ENCODE results near the gene IGSF21.

DNA sequence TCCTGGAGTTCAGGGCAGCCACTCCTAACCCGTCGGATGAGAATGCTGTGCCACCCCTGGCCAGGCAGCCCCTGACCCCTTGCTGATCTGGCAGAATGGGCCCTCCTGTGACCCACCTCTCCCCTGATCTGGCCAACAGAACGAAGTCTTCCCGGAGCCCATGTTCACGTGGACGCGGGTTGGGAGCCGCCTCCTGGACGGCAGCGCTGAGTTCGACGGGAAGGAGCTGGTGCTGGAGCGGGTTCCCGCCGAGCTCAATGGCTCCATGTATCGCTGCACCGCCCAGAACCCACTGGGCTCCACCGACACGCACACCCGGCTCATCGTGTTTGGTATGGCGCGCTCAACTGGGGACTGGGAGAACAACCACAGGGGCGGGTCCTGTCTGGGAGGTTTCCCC lies 269.1 kb downstream of the IGSF21 start:
- TF ChIP-seq, protein P1, sequence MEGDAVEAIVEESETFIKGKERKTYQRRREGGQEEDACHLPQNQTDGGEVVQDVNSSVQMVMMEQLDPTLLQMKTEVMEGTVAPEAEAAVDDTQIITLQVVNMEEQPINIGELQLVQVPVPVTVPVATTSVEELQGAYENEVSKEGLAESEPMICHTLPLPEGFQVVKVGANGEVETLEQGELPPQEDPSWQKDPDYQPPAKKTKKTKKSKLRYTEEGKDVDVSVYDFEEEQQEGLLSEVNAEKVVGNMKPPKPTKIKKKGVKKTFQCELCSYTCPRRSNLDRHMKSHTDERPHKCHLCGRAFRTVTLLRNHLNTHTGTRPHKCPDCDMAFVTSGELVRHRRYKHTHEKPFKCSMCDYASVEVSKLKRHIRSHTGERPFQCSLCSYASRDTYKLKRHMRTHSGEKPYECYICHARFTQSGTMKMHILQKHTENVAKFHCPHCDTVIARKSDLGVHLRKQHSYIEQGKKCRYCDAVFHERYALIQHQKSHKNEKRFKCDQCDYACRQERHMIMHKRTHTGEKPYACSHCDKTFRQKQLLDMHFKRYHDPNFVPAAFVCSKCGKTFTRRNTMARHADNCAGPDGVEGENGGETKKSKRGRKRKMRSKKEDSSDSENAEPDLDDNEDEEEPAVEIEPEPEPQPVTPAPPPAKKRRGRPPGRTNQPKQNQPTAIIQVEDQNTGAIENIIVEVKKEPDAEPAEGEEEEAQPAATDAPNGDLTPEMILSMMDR (IDR thresholded peaks at IDR 0.05) = no peak
- no peak for TF ChIP-seq POLR2A (IDR thresholded peaks at IDR 0.05)
